Measurements from ENCODE around the gene IGFBPL1. TPM values are rescaled to one million over a fixed set of nuclear protein-coding genes. Genes with fewer than 3 reads are reported as not detected.

Gene IGFBPL1
- total RNA-seq, 1 experiment from 2014 or later: 37.9 TPM

DNA sequence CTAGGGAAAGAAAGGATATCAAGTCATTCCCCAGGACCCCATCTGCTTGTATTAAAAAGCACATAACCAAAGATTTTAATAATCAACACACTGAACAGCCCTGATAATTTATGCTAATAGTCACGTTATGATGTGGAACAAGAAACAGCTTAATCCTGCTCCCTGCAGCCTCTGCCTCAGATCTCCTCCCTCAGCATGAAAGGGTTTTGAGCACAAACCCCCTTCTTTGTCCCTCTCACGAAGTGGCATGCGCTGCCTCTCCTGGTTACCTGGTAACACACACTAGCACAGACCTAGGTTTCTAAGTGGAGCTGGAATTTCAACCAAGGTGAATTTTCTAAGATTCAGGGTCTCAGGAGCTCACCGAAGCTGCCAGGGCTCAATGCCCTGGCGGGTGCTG lies 5.1 kb downstream of the IGFBPL1 start:
- H3K27me3 ChIP-seq (ENCODE audit: insufficient read depth, low read length): peaks cover 6% of the 10 kb centered on the region; the same call in 1 of the 2 replicates
- Mint-ChIP-seq H3K27ac (peak overlapping the region in 1 of 3 experiments; percentile 21; a peak in 1 of 7 replicates), H3K4me1 (peaks cover 56 to 66% of the 10 kb centered on the region in 2 experiments), H3K9me3 (no peaks in the 10 kb centered on the region), H3K27me3 (ENCODE audit: low read depth) (peaks cover 18% of the 10 kb centered on the region), H3K4me3 (no peak overlapping the region), H3K36me3 (ENCODE audit: insufficient read depth in 1 of 3, low read depth in 3 of 3) (no peaks in the 10 kb centered on the region; a peak in 1 of 7 replicates)
- no peaks in the 10 kb centered on the region for H3K79me2 ChIP-seq (ENCODE audit: insufficient read depth, low read length)
- H4K20me1 ChIP-seq (ENCODE audit: control insufficient read depth, insufficient read depth, insufficient read length): no peaks in the 10 kb centered on the region
- no peak overlapping the region for H3K9ac ChIP-seq (ENCODE audit: extremely low read depth, insufficient read length, low read length)
- no peak overlapping the region for H3K18ac ChIP-seq (ENCODE audit: insufficient read length, low read depth, low read length)
- H2BK15ac ChIP-seq (ENCODE audit: low read depth, low read length): no peak overlapping the region
- no peaks in the 10 kb centered on the region; the same call in 1 of the 2 replicates for H3K4me1 ChIP-seq (ENCODE audit: insufficient read depth, low read length)
- no peak overlapping the region for H2AK5ac ChIP-seq (ENCODE audit: insufficient read length, low read length)
- no peaks in the 10 kb centered on the region for H3K79me1 ChIP-seq (ENCODE audit: insufficient read depth, low read depth, low read length, poor library complexity, severe bottlenecking)
- no peak overlapping the region for H3K27ac ChIP-seq (ENCODE audit: insufficient read length, low read depth, low read length)
- H3K23ac ChIP-seq (ENCODE audit: insufficient read length, low read depth, low read length): no peak overlapping the region
- no peak overlapping the region for H2BK20ac ChIP-seq (ENCODE audit: low read depth, low read length, poor library complexity, severe bottlenecking)
- H3T11ph ChIP-seq (ENCODE audit: low read length): no peak overlapping the region
- H3K23me2 ChIP-seq (ENCODE audit: insufficient read length, low read depth, low read length, poor library complexity, severe bottlenecking): peaks cover 7% of the 10 kb centered on the region
- DNase-seq: no peak
- H4K8ac ChIP-seq (replicated peaks; ENCODE audit: insufficient read length, low read depth, low read length): no peak overlapping the region
- H3K14ac ChIP-seq (ENCODE audit: insufficient read depth, low read length): no peak overlapping the region
- H3K4me2 ChIP-seq (ENCODE audit: insufficient read depth, insufficient read length, low read length): no peak overlapping the region
- H4K5ac ChIP-seq (ENCODE audit: insufficient read length, low read depth, low read length): no peak overlapping the region
- no peak overlapping the region for H2AFZ ChIP-seq (ENCODE audit: low read length)
- no peak overlapping the region for H2BK120ac ChIP-seq (ENCODE audit: low read depth, low read length, poor library complexity, severe bottlenecking)
- H4K91ac ChIP-seq (ENCODE audit: insufficient read length, low read depth, low read length): no peak overlapping the region
- WGBS (ENCODE audit: extremely low coverage, insufficient read length, low lambda C conversion rate): no CpG with 5 or more reads among the region's 5 CpGs
- no peak overlapping the region for H2BK5ac ChIP-seq (ENCODE audit: insufficient read length, low read length)
- H3K9me3 ChIP-seq (ENCODE audit: control insufficient read depth, low read depth, low read length): no peaks in the 10 kb centered on the region
- no peak overlapping the region for H3K56ac ChIP-seq (ENCODE audit: insufficient read length, low read depth, low read length)
- TF ChIP-seq, protein P1, sequence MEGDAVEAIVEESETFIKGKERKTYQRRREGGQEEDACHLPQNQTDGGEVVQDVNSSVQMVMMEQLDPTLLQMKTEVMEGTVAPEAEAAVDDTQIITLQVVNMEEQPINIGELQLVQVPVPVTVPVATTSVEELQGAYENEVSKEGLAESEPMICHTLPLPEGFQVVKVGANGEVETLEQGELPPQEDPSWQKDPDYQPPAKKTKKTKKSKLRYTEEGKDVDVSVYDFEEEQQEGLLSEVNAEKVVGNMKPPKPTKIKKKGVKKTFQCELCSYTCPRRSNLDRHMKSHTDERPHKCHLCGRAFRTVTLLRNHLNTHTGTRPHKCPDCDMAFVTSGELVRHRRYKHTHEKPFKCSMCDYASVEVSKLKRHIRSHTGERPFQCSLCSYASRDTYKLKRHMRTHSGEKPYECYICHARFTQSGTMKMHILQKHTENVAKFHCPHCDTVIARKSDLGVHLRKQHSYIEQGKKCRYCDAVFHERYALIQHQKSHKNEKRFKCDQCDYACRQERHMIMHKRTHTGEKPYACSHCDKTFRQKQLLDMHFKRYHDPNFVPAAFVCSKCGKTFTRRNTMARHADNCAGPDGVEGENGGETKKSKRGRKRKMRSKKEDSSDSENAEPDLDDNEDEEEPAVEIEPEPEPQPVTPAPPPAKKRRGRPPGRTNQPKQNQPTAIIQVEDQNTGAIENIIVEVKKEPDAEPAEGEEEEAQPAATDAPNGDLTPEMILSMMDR (conservative IDR thresholded peaks at IDR 0.05): no peak
- H2BK12ac ChIP-seq (ENCODE audit: insufficient read length, low read depth, low read length): no peak overlapping the region
- no peak overlapping the region for H3K4ac ChIP-seq (ENCODE audit: low read depth, low read length)
